Umbilical cord (tissue), 2 donors: ENCODE results near the gene EFCC1. TPM values are rescaled to one million over a fixed set of nuclear protein-coding genes. Genes with fewer than 3 reads are reported as not detected.
A peak's percentile ranks its signal among the peaks of the same experiment; 100 is the strongest.
"Not testable (repeated sequence)": the region's sequence is repeated elsewhere in the genome, so short reads cannot be mapped to it uniquely, and the experiment has no call there.

Source experiments
- DNase-seq: peaks from one replicate; pipeline ENCODE4 v3.0.0-alpha.2; 2015; ENCODE audit warnings: low spot score
- total RNA-seq: library from RNA; depleted of rRNA; stranded (reverse); fragments of >200 nt; gene quantifications from one replicate; pipeline ENCODE4 v1.2.3, GENCODE V29; 2014; ENCODE audit warnings: low replicate concordance; ENCODE audit not compliant: insufficient read depth

Gene EFCC1
- total RNA-seq, 1 donor from 2014 or later, result not detected

GRCh38 chr3:129077222-129077621 lies 76.1 kb downstream of the EFCC1 start:
- no peak for DNase-seq

- no peak for DNase-seq
Observed at GRCh38 chr3:129078510-129078909, 77.4 kb downstream of the EFCC1 start.

- no peak for DNase-seq
Observed at GRCh38 chr3:129081503-129081902, 80.4 kb downstream of the EFCC1 start.

GRCh38 chr3:129082026-129082425 lies 80.9 kb downstream of the EFCC1 start:
- DNase-seq, result no peak

GRCh38 chr3:129084501-129084900 lies 83.4 kb downstream of the EFCC1 start:
- no peak for DNase-seq

GRCh38 chr3:129085165-129085715 lies 84.1 kb downstream of the EFCC1 start:
- DNase-seq, result no peak

- DNase-seq, result no peak
Observed at GRCh38 chr3:129085818-129086217, 84.7 kb downstream of the EFCC1 start.

GRCh38 chr3:129087138-129087702 lies 86.1 kb downstream of the EFCC1 start:
- peak; percentile 9 for DNase-seq

GRCh38 chr3:129087904-129088303 lies 86.8 kb downstream of the EFCC1 start:
- not testable (repeated sequence) for DNase-seq

- DNase-seq, result not testable (repeated sequence)
Observed at GRCh38 chr3:129088312-129088711, 87.2 kb downstream of the EFCC1 start.

Other genes with a start within 250 kb of the EFCC1 start
- 26.5 TPM for gene ACAD9, start 121.7 kb upstream of the EFCC1 start, total RNA-seq
- 2.2 TPM for gene CFAP92, start 7.2 kb upstream of the EFCC1 start, total RNA-seq
- gene GP9, start 59.5 kb downstream of the EFCC1 start, total RNA-seq, result 3.6 TPM
- gene RAB43, start 120.5 kb downstream of the EFCC1 start, total RNA-seq, result 8.2 TPM
- 22.1 TPM for gene ISY1, start 159.8 kb downstream of the EFCC1 start, total RNA-seq
- gene CNBP, start 182.6 kb downstream of the EFCC1 start, total RNA-seq, result 303 TPM
- gene COPG1, start 248.3 kb downstream of the EFCC1 start, total RNA-seq, result 139 TPM